Measurements from ENCODE around the gene ZMYM4. TPM values are rescaled to one million over a fixed set of nuclear protein-coding genes. Genes with fewer than 3 reads are reported as not detected.

ZMYM4 gene
- 37.2 TPM for polyA plus RNA-seq (2013, experiment 1 of 2)
- polyA plus RNA-seq (2013, experiment 2 of 2): 38.8 TPM

- Histone ChIP-seq H3K27ac (ENCODE audit: low read depth, low read length) (peak within 1 kb of the TSS; percentile 69), H4K8ac (ENCODE audit: low read depth, low read length) (peak within 1 kb of the TSS; percentile 96), H3K36me3 (ENCODE audit: control insufficient read depth, insufficient read depth, low read length) (no peaks in the 10 kb centered on the region), H3K4me2 (ENCODE audit: low read length) (peak within 1 kb of the TSS; percentile 55), H2BK120ac (ENCODE audit: low read depth, low read length) (peak within 1 kb of the TSS; percentile 96), H3K18ac (ENCODE audit: low read length) (peak within 1 kb of the TSS; percentile 99), H3K4me1 (ENCODE audit: control insufficient read depth, low read depth, low read length) (peaks cover 3% of the 10 kb centered on the region), H2BK15ac (replicated peaks; ENCODE audit: low read depth) (no peak within 1 kb of the TSS), H3K9ac (ENCODE audit: low read length) (peak within 1 kb of the TSS; percentile 60), H2BK5ac (ENCODE audit: low read length) (peak within 1 kb of the TSS; percentile 19), H3K4me3 (ENCODE audit: low read length) (peak within 1 kb of the TSS; percentile 15), H3K79me2 (ENCODE audit: control insufficient read depth, insufficient read depth, low read length) (peaks cover 39% of the 10 kb centered on the region), H3K23ac (ENCODE audit: low read length) (no peak within 1 kb of the TSS), H3K79me1 (ENCODE audit: low read length) (peaks cover 2% of the 10 kb centered on the region), H3K56ac (ENCODE audit: low read length) (peak within 1 kb of the TSS; percentile 80), H3K27me3 (ENCODE audit: insufficient read depth, low read length, poor library complexity) (no peaks in the 10 kb centered on the region), H3K4ac (ENCODE audit: low read depth, low read length) (peak within 1 kb of the TSS; percentile 99), H2AK5ac (ENCODE audit: low read length) (no peak within 1 kb of the TSS), H4K5ac (ENCODE audit: low read length) (peak within 1 kb of the TSS; percentile 96)
- no CpG with 5 or more reads among the region's 65 CpGs for WGBS (ENCODE audit: extremely low coverage, insufficient coverage, low lambda C conversion rate)
- DNase-seq: peak; percentile 99
These were observed at the start of gene ZMYM4 for GRCh38 chr1:35268282-35269200. ZMYM4 (plus strand) TSS chr1:35268709; CDS start chr1:35269047, 338 bp downstream.

GRCh38 chr1:35220976-35221375, 47.5 kb upstream of the ZMYM4 start:
- DNase-seq: peak; percentile 71

GRCh38 chr1:35222322-35223083, 46.0 kb upstream of the ZMYM4 start:
- Histone ChIP-seq H4K8ac (ENCODE audit: low read depth, low read length) (peak overlapping the region; percentile 28), H3K27me3 (ENCODE audit: insufficient read depth, low read length, poor library complexity) (no peaks in the 10 kb centered on the region), H3K9ac (ENCODE audit: low read length) (no peak overlapping the region), H3K79me1 (ENCODE audit: low read length) (no peaks in the 10 kb centered on the region), H3K56ac (ENCODE audit: low read length) (no peak overlapping the region), H2AK5ac (ENCODE audit: low read length) (no peak overlapping the region), H3K4me2 (ENCODE audit: low read length) (no peak overlapping the region), H3K27ac (ENCODE audit: low read depth, low read length) (no peak overlapping the region), H3K79me2 (ENCODE audit: control insufficient read depth, insufficient read depth, low read length) (no peaks in the 10 kb centered on the region), H3K36me3 (ENCODE audit: control insufficient read depth, insufficient read depth, low read length) (no peaks in the 10 kb centered on the region), H2BK5ac (ENCODE audit: low read length) (no peak overlapping the region), H3K23ac (ENCODE audit: low read length) (no peak overlapping the region), H3K4me1 (ENCODE audit: control insufficient read depth, low read depth, low read length) (no peaks in the 10 kb centered on the region), H3K4me3 (ENCODE audit: low read length) (no peak overlapping the region), H2BK15ac (replicated peaks; ENCODE audit: low read depth) (no peak overlapping the region), H3K4ac (ENCODE audit: low read depth, low read length) (no peak overlapping the region), H3K18ac (ENCODE audit: low read length) (peak overlapping the region; percentile 39), H2BK120ac (ENCODE audit: low read depth, low read length) (no peak overlapping the region), H4K5ac (ENCODE audit: low read length) (no peak overlapping the region)
- no peak for DNase-seq
- 100% methylated on average over 1 of the region's 6 CpGs for WGBS (ENCODE audit: extremely low coverage, insufficient coverage, low lambda C conversion rate)

More at GRCh38 chr1:35220976-35221375, 47.5 kb upstream of the ZMYM4 start:
- H3K18ac ChIP-seq (ENCODE audit: low read length): no peak overlapping the region
- no peak overlapping the region for H3K23ac ChIP-seq (ENCODE audit: low read length)
- H4K5ac ChIP-seq (ENCODE audit: low read length): no peak overlapping the region
- no peaks in the 10 kb centered on the region for H3K79me2 ChIP-seq (ENCODE audit: control insufficient read depth, insufficient read depth, low read length)
- no peak overlapping the region for H3K27ac ChIP-seq (ENCODE audit: low read depth, low read length)
- H3K4me3 ChIP-seq (ENCODE audit: low read length): no peak overlapping the region
- no peak overlapping the region for H3K4ac ChIP-seq (ENCODE audit: low read depth, low read length)
- no peak overlapping the region for H2BK5ac ChIP-seq (ENCODE audit: low read length)
- no peaks in the 10 kb centered on the region for H3K36me3 ChIP-seq (ENCODE audit: control insufficient read depth, insufficient read depth, low read length)
- no peak overlapping the region for H4K8ac ChIP-seq (ENCODE audit: low read depth, low read length)
- H3K79me1 ChIP-seq (ENCODE audit: low read length): no peaks in the 10 kb centered on the region
- H2BK120ac ChIP-seq (ENCODE audit: low read depth, low read length): no peak overlapping the region
- no peak overlapping the region for H3K4me2 ChIP-seq (ENCODE audit: low read length)
- no peak overlapping the region for H2BK15ac ChIP-seq (replicated peaks; ENCODE audit: low read depth)
- no peak overlapping the region for H3K56ac ChIP-seq (ENCODE audit: low read length)
- no peaks in the 10 kb centered on the region for H3K4me1 ChIP-seq (ENCODE audit: control insufficient read depth, low read depth, low read length)
- no CpG with 5 or more reads among the region's 2 CpGs for WGBS (ENCODE audit: extremely low coverage, insufficient coverage, low lambda C conversion rate)
- no peak overlapping the region for H3K9ac ChIP-seq (ENCODE audit: low read length)
- no peak overlapping the region for H2AK5ac ChIP-seq (ENCODE audit: low read length)
- H3K27me3 ChIP-seq (ENCODE audit: insufficient read depth, low read length, poor library complexity): no peaks in the 10 kb centered on the region

- DNase-seq: no peak
- Histone ChIP-seq H3K23ac (ENCODE audit: low read length) (no peak overlapping the region), H2BK5ac (ENCODE audit: low read length) (no peak overlapping the region), H2BK15ac (replicated peaks; ENCODE audit: low read depth) (no peak overlapping the region), H3K4me1 (ENCODE audit: control insufficient read depth, low read depth, low read length) (no peaks in the 10 kb centered on the region), H3K9ac (ENCODE audit: low read length) (no peak overlapping the region), H3K27ac (ENCODE audit: low read depth, low read length) (no peak overlapping the region), H3K79me2 (ENCODE audit: control insufficient read depth, insufficient read depth, low read length) (no peaks in the 10 kb centered on the region), H3K18ac (ENCODE audit: low read length) (no peak overlapping the region), H3K36me3 (ENCODE audit: control insufficient read depth, insufficient read depth, low read length) (no peaks in the 10 kb centered on the region), H3K4me3 (ENCODE audit: low read length) (no peak overlapping the region), H3K79me1 (ENCODE audit: low read length) (no peaks in the 10 kb centered on the region), H4K8ac (ENCODE audit: low read depth, low read length) (no peak overlapping the region), H2BK120ac (ENCODE audit: low read depth, low read length) (no peak overlapping the region), H3K27me3 (ENCODE audit: insufficient read depth, low read length, poor library complexity) (no peaks in the 10 kb centered on the region), H2AK5ac (ENCODE audit: low read length) (no peak overlapping the region), H3K56ac (ENCODE audit: low read length) (no peak overlapping the region), H3K4me2 (ENCODE audit: low read length) (no peak overlapping the region), H3K4ac (ENCODE audit: low read depth, low read length) (no peak overlapping the region), H4K5ac (ENCODE audit: low read length) (no peak overlapping the region)
- WGBS (ENCODE audit: extremely low coverage, insufficient coverage, low lambda C conversion rate): no CpG with 5 or more reads among the region's 4 CpGs
These were observed 45.4 kb upstream of the ZMYM4 start for GRCh38 chr1:35223084-35223630.

- Histone ChIP-seq H4K5ac (ENCODE audit: low read length) (no peak overlapping the region), H2AK5ac (ENCODE audit: low read length) (no peak overlapping the region), H3K79me1 (ENCODE audit: low read length) (no peaks in the 10 kb centered on the region), H4K8ac (ENCODE audit: low read depth, low read length) (no peak overlapping the region), H3K27ac (ENCODE audit: low read depth, low read length) (no peak overlapping the region), H3K27me3 (ENCODE audit: insufficient read depth, low read length, poor library complexity) (no peaks in the 10 kb centered on the region), H3K23ac (ENCODE audit: low read length) (no peak overlapping the region), H3K4me1 (ENCODE audit: control insufficient read depth, low read depth, low read length) (no peaks in the 10 kb centered on the region), H2BK120ac (ENCODE audit: low read depth, low read length) (no peak overlapping the region), H3K4me2 (ENCODE audit: low read length) (no peak overlapping the region), H3K4me3 (ENCODE audit: low read length) (no peak overlapping the region), H2BK5ac (ENCODE audit: low read length) (no peak overlapping the region), H2BK15ac (replicated peaks; ENCODE audit: low read depth) (no peak overlapping the region), H3K18ac (ENCODE audit: low read length) (no peak overlapping the region), H3K4ac (ENCODE audit: low read depth, low read length) (no peak overlapping the region), H3K79me2 (ENCODE audit: control insufficient read depth, insufficient read depth, low read length) (no peaks in the 10 kb centered on the region), H3K36me3 (ENCODE audit: control insufficient read depth, insufficient read depth, low read length) (no peaks in the 10 kb centered on the region), H3K56ac (ENCODE audit: low read length) (no peak overlapping the region), H3K9ac (ENCODE audit: low read length) (no peak overlapping the region)
- WGBS (ENCODE audit: extremely low coverage, insufficient coverage, low lambda C conversion rate): no CpG with 5 or more reads among the region's 2 CpGs
- DNase-seq: no peak
These were observed 42.0 kb upstream of the ZMYM4 start for GRCh38 chr1:35226546-35226945.
